Activated naive CD4-positive, alpha-beta T cell (primary cell): ENCODE data around the gene HK3.

Experiments used
- DNase-seq, 4 experiments: peaks; one replicate each; lab custom pipeline; 2025; lab: John Stamatoyannopoulos, UW

Gene HK3

DNA sequence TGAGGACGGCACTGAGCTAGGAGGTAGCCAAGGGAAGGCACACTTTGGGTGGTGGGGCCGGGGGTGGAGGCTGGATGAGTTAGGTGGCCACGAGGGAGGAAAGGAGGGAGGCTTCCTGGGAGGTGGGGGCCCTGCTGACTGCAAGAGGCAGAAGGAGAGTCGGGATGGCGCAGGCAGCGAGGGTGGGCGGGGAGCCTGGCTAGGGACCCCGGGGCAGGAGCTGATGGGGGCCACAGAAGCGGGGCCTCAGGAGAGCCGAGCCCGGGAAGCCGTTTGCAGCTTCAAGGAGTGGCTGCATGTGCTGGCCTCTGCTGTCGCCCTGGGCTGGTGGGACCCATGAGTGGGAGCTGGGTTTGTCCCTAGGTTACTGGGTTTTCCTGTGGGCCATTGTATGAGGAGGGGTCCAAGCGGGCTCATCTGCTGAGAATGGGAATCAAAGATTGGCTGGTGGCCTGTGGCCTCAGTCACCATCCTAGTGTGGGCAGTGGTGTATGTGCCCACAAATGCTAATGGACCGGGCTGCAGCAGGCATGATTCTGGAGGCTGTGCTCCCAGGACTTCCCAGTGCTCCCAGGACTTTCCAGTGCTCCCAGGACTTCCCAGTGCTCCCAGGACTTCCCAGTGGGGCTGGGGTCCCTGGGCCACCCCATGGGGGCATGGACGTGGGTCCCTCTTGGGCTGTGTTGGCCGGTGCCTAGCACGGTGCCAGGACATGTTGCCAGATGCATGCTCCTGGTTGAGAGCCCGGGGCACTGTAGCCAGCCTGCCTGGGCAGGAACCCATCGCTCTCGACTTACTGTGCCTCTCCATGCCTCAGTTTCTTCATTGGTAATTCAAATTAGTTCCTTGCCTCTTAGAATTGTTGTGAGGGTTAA, 48.5 kb downstream of the HK3 start:
- DNase-seq: no peak

DNA sequence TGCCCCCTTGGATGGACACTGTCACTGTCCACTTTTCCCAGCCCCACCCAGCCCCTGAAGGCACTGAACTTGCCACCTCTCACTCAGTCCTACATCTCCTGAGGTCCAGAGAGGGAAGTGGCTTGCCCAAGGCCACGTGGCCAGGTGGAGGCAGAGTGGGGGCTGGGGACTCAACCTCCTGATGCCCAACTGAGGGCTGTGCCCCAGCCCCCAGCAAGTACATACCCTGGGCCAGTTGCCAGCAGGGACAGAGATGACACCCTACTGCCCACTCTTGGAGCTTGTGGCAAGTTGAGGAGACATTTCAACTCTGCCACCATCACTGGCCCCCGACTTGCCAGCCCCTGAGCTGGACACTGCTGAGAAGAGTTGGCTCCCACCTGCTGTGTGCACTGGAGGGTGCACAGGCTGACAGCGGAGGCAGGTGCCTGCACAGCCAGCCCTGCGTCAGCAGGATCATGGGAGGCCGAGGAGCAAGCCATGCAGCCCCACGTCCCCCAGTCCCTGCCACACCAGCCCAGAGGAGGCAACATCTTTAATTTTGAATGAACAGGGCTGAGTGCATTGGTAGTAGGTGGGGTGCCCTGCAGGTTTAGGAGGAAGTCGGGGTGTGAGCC, 49.4 kb downstream of the HK3 start:
- DNase-seq: no peak

DNA sequence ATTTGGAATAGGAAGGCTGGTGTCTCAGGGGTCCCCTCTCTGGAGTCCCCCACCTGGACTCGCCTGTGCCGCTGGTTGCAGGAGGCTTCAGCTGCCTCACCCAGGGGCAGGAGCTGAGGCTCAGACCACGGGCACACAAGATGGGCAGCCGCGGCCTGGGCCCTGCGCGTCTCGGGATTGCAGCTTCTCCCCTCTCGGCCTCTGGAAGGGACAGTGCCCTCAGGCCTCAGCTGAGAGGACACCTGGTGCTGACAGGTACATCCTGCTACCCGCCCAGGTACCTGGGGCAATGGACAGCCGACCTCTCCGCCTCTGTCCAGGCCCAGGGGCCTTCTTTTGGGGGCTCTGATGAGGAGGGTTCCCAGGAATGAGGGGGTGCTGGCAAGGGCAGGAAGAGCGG, 50.5 kb downstream of the HK3 start:
- no peak for DNase-seq

DNA sequence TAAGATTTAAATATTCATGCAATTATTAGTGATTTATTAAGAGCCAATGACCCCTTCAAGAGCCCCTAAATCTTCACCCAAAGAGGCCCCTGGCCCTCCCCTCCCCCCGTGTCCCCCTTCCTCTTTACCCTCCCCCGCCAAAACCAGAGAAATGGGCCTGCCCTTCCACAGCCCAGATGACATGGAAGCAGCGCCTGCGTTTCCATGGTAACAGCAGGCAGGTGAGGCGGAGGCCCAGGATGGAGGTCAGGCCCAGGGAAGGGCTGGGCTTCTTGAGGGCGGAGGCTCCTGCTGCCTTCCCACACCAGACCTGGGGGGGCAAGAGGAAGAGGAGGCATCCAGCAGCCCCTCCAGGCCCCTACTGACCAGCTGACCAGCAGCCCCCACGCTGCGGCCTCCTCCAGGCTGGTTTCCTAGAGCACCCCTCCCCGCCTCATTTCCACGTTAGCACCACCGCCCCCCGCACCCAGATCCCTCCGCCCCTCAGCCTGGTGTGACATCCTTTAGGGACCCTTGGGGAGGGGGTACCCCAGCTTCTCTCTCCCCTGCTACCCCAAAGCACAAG, 51.3 kb downstream of the HK3 start:
- DNase-seq: no peak

DNA sequence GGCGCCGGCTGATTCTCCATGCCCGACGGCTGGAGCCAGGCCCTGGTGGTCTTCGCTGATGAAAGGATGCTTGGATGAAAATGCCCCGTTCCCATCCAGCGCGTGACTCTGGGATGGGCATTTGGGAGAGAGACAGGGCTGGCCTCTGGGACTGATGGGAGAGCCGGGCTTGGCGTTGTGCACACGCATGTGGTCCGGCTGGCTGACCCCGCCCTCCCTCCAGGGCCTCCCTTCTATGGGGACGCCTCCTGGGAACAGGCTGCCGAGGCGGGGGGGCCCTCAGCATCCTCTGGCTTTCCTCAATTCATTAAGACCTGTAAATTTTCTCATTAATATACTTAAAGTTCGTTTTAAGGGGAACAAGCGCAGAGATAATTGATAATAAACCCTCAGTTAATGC, 52.0 kb downstream of the HK3 start:
- DNase-seq: no peak

DNA sequence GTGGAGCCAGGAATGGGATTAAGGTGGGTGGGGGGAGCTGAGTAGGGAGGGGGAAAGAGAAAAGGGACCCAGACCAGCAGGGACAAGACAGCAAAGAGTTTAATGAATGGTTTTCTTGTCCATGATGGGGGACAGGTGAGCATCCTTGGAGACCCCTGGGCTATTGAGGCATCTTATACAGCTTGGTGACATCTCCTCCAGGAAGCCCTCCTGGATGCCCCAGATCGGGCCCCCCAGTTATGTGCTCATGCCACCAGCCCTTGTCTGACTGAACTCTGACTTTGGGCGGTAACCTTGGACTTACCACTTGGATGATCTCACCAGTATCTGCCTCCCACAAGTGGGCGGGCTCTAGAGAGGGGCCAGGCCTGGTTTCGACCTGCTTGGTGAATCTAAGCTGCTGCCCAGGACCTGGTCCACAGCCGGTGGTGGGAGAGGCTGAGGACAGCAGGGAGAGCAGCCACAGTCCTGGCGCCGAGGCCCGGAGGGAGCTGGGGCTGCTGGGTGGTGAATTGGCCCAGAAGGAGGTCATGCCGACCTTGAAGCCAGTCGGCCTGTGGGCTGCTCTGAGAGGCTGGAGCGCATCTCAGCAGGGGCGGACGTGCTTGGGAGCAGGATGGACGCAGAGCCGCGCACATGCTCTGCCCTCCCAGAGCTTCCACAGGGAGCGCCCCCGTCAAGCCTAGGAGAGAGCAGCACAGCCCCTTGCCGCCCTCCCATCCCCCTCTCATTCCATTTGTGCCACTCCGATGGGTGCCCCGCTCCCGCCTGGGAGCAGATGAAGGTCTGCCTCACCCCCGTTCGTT, 52.6 kb downstream of the HK3 start:
- no peak for DNase-seq

DNA sequence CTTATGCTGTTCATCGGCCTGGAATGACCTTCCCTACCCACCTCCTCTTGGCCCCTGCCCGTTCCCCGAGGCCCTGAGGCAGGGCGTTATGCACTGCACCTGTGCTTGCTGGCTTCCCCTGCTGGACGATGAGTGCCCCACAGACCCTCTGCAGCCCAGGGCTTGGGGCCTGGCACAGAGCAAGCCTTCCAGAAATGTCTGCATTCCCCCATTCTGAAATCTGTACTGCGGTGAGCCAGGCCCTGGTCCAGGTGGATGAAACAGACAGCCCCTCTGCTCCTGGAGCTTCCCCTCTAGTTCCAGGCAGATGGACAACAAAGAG, 53.8 kb downstream of the HK3 start:
- no peak for DNase-seq

DNA sequence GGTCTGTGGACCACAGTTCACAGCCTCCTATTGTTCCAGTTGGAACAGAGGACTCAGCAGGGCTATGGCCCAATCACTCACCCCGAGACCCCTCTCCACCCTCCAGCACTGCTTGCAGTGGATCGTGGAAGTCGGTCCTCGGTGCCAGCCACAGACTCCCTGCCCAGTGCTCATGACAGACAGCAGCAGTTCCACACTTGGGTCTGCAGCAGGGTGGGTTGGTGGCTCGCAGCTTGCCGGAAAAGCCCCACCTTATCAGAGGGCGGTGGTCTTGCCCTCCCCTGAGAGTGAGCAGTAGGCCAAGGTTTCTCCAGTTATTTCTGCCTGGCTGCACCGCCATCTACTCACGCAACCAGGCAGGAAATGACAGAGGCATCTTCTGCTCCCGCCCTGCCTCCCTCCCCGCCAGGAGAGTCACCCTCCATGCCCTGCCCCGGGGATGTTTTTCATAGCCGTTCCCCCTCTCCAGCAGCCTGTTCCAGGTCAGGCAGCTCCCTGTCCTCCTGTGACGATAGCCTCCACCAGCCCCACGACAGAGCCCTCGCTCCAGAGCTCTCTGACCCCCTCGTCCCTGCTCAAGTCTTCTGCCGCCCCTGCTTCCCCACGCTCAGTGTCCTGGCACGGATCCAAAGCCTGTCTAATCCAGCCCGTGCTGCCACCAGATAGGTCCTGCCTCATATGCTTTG, 54.3 kb downstream of the HK3 start:
- DNase-seq: no peak

DNA sequence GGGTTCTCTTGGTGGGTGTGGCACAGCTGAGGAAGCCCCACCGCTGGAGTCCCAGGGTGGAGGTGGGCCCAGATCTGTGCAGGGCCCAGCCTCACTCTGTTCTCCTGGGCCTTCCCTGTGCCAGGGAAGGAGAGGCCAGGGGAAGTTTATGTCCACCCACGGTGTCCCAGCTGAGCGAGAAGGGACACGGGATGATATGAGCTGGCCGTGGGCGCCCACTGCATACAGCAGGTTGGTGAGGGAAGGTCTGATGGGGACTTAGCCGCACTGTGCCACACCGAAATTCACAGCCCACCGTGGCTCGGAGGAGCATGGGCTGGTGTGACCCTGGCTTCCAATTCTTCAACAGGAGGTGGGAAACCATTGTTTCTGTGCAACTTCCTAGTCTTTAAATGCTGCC, 54.9 kb downstream of the HK3 start:
- no peak for DNase-seq

DNA sequence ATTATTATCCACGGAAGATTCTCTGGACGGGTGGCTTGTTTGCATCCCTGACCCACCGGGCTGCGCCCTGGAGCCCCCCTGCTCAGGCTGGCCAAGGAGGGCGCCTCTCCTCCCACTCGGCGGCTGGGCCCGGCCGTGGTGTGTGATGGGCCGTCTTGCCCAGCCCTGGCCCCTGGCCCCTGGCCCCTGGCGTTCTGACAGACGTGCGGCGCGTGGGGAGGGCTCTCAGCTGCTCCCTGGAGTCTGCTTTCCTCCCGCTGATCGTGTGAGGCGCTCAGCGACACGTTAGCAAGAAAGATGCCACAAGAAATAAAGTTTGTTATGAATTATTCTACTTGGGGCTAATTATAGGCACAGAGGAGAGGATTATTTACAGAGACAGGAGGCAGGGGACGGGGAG, 55.5 kb downstream of the HK3 start:
- DNase-seq: no peak

DNA sequence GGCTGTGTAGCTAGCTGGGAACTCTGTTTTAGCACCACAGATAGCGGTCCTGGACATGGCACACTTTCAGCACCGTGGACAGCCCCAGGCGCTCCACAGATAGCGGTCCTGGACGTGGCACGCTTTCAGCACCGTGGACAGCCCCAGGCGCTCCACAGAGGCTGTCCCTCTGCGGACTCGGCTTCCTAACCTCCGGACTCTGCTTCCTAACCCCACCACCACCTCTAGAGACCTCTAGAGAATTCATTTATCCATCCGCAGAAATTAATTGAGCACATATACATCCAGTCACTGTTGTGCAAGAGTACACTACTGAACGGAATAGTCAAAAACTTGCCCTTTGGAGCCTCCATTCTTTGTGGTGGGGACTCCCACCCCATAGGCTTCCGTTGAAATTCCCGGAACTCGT, 61.4 kb downstream of the HK3 start:
- peak; percentile 9 to 48 (median 28) for DNase-seq

DNA sequence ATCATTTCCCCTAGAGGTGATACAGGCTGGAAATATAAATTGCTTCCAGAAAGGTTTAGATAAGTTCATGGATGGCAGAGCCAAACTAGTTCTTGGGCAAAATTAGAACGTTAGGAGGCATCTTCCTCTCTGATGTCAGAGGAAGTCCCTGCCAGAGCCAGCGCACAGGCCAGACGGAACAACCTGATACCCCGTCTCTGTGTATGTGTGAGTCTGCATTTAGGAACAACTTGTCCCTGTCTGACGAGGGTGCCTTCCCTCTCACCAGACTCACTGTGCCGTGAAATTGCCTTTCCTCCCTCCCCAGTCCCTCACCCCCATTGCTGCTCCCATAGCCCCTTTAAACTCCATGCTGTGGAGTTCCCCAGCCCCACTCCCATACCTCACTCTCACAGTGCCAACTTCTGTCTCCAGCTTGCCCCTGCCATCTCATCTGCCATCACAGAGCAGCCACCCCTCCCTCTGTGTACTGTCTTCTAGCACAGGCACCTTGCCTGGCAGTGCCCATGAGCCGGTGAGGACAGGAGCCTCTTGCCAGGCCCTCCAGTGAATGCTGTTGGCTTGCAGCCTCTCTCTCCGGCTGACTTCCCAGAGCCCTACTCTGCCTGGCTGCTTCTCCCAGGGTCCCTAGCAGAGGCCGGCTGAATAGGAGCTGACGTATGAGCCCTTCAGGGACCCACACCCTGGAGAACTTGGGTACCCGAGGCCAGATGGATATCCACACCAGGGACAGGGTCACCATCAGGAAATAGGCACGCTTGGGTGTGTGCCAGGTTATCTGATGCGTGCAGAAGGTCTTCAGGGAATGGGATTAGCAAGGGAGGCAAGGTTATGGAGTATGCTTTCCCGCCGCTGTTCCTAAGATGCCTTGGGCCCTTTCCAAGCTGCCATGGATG, 62.1 kb downstream of the HK3 start:
- no peak for DNase-seq

DNA sequence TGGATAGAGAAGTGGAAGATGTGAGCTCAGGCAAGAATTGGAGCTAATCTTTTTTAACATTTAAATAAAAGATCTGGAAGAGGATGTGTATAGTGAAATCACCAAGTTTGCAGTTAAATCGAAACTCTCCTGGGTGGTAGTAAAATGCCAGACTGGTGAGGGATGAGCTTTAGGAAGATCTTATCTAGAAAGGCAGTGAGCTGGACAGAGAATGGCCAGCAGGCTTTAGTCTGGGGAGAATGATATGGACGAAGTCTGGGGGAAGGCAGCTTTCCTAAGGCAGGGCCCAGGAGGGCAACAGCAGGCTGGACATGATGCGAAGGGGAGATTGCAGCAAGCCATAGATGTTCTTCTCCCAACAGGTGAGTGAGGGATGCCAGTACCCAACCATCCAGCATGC, 63.2 kb downstream of the HK3 start:
- DNase-seq: no peak

DNA sequence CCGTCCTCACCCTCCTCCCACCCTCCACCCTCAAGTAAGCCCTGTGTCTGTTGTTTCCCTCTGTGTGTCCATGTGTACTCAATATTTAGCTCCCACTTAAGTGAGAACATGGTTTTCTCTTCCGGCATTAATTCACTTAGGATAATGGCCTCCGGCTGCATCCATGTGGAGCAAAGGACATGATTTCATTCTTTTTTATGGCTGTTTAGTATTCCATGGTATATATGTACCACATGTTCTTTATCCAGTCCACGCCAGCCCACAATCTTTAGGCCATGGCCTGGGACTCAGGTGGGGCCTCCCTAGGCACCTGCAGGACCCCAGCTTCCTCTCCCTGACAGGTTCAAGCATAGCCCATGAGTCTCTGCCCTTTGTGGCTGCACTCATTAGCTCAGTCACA, 65.9 kb downstream of the HK3 start:
- DNase-seq: no peak

DNA sequence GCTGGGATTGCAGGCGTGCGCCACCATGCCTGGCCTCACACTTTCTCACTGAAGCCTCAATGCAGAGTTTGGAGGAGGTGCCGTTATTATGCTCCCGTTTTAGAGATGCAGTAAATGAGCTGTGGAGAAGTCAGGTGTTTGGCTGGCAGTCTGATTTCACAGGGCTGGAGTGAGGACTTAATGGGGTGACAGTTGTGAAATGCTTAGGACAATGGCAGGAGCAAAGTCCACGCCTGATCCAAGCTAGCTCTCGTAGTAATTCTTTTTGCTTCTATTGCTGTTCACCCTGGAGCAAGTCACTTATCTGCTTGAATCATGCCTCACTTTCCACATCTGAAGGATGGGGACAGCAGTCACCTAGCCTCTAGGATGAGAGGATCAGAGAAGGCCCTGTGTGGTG, 67.0 kb downstream of the HK3 start:
- DNase-seq: no peak

DNA sequence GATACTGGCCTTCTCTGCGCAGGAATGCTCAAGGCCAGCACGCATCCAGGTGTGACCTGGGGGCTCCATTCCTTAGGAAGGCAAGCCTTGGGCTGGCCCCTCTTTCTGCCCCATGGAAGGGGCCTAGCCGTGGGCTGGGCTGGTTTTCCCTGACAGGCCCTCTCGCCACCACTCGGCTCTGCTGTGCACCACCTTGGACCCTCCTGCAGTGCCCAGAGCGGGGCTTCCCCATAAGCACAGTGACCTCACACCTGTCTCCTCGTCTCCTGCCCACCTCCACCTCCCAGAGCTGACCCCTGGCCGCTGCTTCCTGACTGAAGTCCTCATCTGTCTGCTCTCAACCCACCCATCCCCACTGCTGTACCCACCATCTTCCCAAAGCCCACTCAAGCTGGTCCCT, 67.7 kb downstream of the HK3 start:
- DNase-seq: no peak

DNA sequence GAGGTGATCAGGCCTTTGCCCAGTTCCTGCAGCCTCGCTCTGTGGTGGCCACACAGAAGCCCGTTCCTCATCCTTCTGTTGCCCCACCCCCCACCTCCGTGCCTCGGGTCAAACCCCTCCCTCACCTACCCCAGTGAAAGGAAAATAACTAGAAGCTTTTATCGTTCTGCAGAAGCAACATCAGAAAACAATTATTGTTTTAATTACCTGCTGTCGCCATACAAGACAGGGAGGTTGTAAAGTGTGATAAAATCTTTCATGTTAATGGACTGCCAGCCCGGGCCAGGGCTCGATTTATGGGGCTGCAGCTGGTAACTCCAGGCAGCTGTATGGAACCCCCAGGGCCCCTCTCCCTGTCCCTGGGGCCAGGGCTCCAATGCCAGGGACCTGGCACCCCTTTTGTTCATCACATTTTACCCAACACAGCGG, 68.1 kb downstream of the HK3 start:
- no peak for DNase-seq
